SKM-1 (cell line): ENCODE measurements around the gene OBSCN.

Source experiments
- DNase-seq: peaks from one replicate; lab custom pipeline; 2025; ENCODE audit not compliant: unreplicated experiment; lab: John Stamatoyannopoulos, UW

OBSCN gene

GRCh38 chr1:228350831-228351781, 143.3 kb downstream of the OBSCN start:
- DNase-seq, result no peak

DNA sequence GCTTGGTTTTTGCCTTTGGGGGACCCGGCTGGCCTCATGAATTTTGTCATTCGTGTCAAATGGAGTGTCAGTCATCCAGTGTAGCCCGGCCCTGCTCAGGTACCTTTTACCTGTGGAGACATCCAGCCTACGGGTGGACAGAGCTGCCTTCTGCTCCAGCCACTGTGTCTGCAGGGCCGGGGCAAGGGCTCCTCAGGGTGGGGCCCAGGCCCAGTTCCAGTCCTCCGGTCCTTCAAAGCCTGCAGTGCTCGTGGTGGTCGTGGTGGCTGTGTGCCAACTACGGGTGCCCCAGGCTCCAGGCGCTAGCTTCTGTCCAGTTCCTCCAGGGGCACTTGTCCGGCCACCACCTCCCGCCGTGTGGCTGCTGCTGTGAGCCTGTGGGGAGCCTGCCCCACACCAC, 144.0 kb downstream of the OBSCN start:
- DNase-seq, result no peak

DNA sequence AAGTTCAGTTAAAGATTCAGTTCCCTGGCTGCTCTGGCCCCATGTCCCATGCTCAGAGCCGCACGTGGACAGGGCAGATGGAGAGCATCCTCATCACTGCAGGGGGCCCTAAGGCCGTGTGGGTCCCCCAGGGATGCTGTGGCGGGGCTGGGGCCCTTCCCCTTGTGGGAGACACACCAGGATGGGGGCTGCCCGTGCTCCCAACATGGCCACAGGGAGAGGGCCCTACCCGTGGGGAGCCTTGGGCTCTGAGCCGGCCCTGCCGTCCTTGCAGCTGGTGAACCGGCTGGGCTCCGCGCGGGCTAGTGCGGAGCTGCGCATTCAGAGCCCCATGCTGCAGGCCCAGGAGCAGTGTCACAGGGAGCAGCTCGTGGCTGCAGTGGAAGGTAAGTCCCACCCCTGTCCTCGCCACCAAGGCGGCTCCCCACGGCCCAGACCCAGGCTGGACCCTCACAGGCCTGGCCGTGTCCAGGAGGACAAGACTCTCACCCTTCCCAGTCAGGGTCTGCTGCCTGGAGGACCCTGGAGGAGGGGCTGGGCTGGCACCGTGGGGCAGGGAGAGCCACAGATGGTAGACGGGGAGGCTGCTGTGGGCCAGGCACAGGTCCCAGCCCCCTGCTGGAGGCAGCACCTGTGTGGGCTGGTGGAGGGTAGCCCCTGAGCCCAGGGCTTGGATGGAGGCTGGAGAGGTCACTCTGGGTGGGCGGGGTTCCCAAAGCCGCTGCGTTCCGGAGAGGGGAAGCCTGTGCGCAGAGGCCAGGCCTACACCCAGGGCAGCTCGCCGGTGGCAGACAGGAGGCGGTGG, 145.0 kb downstream of the OBSCN start:
- no peak for DNase-seq

DNA sequence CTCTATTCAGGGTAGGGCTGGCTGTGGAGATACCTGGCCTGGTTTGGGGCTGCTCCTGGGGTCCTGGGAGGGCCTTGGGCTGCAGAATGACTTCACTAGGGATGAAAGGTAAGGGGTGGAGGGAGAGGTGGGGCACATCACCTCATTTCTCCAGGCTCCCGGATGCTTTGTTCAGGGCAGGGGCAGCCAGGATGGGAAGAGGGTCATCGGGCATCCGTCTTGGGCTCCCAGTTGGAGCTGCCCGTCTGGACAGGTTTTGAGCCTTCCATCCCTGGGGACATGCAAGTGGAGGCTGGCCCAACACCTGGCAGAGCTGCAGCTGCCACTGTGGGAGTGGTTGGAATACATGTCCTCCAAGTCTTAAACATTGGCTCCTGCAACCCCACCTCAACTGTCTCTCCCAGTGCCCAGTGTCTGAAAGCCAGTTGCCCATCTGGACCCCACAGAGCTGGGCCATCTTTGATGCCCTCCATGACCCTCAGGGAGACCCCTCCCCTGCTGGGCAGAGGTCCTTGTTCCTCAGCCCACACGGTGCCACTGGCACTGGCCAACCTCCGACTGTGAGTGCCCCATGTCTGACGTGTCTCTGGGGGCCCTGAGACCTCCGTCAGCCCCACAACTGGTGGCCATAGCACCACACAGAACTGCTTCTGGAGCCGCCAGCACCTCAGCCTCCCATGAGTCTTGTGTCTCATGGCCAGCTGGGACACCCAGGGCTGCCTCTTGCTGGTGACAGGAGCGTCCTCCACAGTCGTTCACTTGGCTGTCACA, 145.9 kb downstream of the OBSCN start:
- no peak for DNase-seq

- no peak for DNase-seq
These were observed 146.8 kb downstream of the OBSCN start for GRCh38 chr1:228354390-228355320.

- DNase-seq, result no peak
These were observed 149.2 kb downstream of the OBSCN start for GRCh38 chr1:228356897-228357680.

DNA sequence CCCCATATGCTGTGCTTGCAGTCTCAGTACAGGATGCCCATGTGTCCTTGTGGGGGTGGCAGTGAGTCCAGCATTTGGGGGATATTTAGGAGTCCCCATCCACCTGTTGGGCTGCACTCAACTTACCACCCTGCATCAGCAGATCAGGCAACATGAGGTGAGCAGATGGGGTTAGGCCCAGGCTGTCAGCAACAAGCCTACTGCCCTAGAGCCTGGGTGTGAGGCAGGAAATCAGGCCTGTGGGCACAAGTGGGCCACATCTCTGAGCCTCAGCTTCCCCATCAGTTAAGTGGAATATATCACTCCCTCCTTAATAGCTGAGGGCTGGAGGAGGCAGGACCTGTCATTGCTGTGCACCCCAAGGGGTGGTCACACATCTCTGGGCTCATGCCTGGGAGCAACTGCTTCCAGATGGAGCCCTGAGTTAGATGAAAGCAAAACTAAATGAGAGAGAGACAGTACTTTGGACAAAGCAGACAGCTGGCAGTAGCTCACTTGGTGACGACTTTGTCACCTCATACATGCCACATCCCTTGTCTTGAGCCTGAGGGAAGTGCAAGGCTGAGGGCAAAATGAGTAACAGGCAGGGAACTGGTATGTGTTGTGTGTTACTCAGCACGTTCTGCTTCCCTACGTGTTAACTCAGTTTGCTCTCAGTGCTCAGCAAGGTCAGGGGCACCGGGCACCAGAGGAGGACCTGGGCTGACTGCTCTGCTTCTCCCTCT, 150.4 kb downstream of the OBSCN start:
- DNase-seq, result no peak

DNA sequence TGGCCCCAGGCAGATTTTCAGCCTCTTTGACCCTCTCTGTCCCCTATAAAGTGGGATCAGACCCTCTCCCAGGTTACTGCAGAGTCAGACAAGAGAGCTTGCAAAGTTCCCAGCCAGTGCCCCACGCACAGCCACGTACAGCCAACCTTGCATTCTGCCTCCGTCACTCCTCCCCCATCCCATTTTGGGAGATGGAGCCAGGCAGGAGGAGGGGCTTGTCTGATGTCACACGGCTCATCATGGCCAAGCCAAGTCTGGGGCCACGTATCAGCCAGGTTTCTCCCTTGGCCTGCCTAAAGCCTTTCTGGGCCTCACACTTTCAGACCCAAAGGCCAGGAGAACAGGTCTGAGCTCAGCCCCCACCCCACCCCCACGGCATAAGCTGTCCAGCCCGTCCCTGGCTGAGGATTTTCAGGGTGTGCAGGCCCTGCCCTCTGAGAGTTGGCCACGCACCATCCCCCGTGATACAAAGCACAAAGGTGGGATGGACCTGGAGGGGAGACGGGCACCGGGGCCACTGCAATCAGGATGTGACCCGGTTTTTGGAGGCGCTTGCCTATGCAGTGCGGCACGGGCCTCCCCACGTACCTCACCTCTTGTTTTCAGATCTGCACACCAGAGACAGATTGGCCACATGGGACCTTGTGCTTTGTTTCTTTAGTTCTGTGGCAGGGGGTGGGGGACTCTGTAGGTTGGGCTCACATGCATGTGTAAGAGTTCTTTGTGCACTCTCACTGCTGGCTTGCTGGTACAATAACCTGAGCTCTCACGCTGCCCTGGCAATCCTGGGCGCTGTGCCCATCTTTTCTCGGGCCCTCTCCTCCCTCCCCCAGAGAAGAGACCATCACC, 151.1 kb downstream of the OBSCN start:
- no peak for DNase-seq

DNA sequence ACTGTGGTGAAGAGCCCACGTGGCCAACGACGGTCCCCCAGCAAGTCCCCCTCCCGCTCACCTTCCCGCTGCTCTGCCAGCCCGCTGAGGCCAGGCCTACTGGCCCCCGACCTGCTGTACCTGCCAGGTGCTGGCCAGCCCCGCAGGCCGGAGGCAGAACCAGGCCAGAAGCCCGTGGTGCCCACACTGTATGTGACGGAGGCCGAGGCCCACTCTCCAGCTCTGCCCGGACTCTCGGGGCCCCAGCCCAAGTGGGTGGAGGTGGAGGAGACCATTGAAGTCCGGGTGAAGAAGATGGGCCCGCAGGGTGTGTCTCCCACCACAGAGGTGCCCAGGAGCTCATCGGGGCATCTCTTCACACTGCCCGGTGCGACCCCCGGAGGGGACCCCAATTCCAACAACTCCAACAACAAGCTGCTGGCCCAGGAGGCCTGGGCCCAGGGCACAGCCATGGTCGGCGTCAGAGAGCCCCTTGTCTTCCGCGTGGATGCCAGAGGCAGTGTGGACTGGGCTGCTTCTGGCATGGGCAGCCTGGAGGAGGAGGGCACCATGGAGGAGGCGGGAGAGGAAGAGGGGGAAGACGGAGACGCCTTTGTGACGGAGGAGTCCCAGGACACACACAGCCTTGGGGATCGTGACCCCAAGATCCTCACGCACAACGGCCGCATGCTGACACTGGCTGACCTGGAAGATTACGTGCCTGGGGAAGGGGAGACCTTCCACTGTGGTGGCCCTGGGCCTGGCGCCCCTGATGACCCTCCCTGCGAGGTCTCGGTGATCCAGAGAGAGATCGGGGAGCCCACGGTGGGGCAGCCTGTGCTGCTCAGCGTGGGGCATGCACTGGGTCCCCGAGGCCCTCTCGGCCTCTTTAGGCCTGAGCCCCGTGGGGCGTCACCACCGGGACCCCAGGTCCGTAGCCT, 152.0 kb downstream of the OBSCN start:
- no peak for DNase-seq

DNA sequence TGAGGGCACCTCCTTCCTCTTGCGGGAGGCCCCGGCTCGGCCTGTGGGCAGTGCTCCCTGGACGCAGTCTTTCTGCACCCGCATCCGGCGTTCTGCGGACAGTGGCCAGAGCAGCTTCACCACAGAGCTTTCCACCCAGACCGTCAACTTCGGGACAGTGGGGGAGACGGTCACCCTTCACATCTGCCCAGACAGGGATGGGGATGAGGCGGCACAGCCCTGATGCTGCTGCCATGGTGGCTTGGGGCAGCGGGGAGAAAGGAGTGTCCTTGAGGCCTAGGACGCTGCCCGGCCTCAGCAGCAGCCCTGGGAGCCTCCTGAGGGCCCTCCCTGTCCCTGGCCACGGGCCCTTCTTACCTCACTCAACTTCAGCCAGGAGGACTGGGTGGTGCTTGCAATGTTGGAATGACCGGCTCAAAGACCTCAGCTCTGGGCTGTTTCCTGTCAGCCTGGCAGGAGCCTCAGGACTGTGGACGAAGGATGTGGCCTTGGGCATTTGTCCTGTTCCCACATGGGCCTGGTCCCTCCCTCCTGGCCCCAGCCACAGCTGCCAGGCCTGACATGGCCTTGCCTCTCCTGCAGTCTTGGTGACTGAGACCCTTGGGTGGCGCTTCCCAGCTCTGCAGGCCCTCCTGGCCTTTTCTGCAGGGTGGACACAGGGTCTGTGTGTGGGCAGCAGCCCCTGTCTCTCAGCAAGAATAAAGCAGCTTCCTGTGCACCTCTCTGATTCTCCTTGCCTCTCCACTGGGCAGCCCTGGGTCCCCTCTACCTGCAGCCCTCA, 152.9 kb downstream of the OBSCN start:
- no peak for DNase-seq

DNA sequence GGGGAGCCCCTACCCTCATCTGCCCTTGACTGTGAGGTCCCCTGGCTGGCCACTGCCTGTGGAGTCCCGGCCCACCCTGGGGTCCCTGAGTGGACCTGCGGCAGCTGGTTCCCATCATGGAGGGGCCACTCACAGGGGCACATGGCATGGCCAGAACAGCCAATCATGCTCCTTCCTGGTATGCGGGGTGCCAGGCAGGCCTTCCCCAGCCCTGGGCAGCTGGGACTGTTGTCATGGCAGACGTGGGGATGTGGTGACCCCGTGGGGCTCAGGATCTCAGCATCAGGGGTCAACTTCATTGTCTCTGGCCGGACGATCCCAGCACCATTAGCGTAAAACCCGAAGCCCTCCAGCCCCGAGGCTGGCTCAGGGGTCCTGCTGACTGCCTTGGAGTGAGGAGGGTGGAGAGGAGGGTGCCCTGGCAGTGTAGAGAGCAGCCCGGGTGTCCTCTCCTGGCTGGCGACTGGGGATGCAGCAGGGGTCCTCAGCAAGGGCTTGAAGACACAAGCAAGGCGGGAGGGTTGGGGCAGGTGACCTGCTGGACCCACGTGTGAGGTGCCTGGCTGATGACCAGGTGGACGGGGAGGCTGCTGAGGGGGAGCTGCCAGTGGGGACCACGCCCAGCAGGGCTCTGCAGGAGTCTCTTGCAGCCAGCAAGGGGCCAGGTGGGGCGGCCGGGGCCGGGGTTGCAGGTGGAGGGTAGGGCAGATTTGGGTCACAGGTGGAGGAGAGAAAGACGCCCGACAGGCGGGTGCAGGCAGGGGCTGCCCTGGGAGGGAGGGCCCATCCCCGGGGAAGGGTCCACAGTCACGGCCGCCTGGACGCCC, 153.7 kb downstream of the OBSCN start:
- DNase-seq, result no peak

- DNase-seq, result no peak
These were observed 154.5 kb downstream of the OBSCN start for GRCh38 chr1:228362141-228362883.

DNA sequence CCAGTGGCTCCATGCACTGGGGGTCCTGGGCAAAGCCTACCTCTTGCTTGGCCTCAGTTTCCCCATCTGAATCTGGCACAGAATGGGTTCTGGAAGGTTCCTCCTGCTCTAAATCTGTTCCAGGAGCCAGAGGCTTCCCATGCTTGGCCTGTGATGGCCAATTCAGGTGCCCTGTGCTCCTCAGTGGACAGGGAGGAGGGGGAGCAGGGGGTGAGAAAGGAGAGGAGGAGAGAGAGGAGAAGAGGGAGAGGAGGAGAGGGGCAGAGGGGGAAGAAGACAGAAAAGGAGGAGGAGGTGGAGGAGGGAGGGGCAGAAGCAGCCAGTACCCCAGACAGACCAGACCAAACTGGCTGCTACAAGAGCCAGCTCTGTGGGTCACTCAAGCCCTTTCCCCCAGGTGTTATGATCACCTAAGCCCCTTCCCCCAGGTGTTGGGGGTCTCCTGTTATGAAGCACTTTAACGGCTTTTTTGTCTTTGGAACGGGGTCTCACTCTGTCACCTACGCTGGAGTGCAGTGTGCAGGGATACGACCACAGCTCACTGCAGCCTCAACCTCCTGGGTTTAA, 155.1 kb downstream of the OBSCN start:
- no peak for DNase-seq

- DNase-seq, result no peak
These were observed 155.8 kb downstream of the OBSCN start for GRCh38 chr1:228363686-228364067.
